ENCODE measurements around the gene CCDC177.

The CCDC177 gene

DNA sequence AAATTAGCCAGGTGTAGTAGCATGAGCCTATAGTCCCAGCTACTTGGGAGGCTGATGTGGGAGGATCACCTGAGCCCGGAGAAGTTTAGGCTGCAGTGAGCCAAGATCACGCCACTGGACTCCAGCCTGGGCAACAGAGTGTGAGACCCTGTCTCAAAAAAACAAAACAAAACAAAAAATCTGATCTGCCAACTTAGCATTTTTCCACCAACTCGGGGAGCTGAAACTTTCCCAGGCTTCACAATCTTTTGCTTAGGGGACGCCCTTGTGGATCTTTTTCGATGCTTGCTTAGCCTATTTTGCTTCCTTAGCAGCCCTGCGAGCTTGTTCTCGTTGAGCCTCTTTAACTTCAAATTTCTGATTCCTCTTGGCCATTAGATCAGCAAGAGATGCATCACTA lies 13.8 kb downstream of the CCDC177 start:
- DNase-seq = no peak

DNA sequence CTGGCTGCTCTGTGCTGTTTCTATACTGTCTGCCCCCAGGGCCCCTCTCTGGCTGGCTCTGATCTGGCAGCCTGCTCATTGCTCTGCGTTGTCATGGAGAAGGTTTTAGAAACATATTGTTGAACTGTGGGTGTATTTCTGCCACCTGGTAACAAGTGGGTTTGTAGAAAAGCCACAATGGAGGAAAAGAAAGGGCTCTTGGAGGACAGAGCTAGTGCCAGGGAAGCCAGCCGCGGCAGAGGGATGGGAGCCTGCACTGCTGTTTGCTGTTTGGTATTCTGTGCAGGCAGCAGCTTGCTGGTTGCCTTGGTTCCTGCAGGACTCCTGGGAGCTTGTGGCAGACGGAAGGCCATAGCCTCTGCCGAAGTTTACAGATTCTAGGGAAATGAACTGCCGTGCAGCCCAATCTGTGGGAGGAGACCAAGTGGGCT lies 15.1 kb downstream of the CCDC177 start:
- DNase-seq = no peak

- no peak for DNase-seq
Observed at GRCh38 chr14:69558774-69559173, 15.9 kb downstream of the CCDC177 start.

DNA sequence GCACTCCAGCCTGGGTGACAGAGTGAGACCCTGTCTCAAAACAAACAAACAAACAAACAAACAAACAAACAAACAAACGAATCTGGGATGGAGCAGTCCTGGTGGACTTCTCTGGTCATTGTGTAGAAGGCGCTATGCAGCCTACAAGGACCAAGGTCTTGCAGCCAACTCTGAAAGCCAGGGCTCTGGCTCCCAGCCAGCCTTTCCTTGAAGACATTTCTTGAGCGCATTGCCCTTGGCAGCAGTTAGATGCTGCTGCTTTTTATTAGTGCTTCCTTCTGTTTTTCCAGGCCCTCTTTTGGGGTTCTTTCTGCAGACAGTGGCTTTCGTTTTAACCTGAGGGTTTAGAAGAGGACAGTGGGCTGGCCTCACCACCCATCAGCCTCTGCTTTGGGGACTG lies 20.2 kb downstream of the CCDC177 start:
- no peak for DNase-seq

DNA sequence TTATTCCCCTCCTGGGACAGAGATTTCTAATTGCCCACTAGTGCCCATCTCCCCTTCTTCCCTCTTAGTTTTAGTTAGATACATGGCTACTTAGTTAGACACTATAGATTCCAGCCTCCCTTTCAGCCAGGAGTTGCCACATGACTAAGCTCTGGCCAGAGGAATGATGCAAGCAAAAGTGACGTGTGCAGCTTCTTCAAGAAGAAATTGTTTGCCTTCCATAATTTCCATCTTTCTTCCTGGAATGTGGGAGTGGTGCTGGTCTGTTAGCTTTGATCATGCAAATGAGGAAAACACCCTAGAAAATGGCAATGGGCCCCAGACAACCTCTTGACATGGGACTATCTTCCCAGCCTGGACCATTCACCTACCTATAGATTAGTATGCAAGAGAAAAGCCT lies 21.4 kb downstream of the CCDC177 start:
- no peak for DNase-seq

GRCh38 chr14:69551511-69551910 lies 23.2 kb downstream of the CCDC177 start:
- no peak for DNase-seq

- no peak for DNase-seq
Observed at GRCh38 chr14:69548566-69548965, 26.1 kb downstream of the CCDC177 start.

GRCh38 chr14:69547701-69548348 lies 26.8 kb downstream of the CCDC177 start:
- DNase-seq = peak; percentile 12

GRCh38 chr14:69543341-69544115 lies 31.1 kb downstream of the CCDC177 start:
- peak; percentile 33 for DNase-seq

- no peak for DNase-seq
Observed at GRCh38 chr14:69542311-69542710, 32.4 kb downstream of the CCDC177 start.

GRCh38 chr14:69540654-69541335 lies 33.9 kb downstream of the CCDC177 start:
- no peak for DNase-seq

DNA sequence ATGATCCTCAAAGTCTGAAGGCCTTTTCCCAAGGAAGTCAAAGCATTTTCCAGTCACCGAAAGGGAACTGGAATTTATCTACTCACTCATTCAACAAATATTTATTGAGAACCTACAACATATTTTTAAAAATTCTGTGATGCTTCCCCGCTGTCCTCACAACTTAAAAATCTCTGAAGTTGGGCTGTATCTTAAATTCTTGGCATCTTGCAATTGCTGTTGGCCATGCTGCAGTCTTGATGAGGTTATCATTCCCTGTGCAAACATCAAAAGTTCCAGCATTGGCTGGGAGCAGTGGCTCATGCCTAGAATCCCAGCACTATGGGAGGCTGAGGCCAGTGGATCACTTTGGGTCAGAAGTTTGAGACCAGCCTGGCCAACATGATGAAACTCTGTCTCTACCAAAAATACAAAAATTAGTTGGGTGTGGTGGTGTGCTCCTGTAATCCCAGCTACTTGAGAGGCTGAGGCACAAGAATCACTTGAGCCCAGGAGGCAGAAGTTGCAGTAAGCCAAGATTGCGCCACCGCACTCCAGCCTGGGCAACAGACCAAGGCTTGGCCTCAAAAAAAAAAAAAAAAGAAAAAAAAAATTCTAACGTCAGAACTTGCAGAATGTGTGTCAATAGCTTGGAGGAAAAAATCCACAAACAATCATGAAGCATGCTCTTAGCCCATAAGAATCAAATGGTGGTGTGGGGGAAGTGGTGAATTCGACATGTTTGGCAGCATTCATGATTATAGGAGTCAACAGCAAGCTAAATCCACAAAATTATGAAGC lies 34.9 kb downstream of the CCDC177 start:
- DNase-seq = no peak

DNA sequence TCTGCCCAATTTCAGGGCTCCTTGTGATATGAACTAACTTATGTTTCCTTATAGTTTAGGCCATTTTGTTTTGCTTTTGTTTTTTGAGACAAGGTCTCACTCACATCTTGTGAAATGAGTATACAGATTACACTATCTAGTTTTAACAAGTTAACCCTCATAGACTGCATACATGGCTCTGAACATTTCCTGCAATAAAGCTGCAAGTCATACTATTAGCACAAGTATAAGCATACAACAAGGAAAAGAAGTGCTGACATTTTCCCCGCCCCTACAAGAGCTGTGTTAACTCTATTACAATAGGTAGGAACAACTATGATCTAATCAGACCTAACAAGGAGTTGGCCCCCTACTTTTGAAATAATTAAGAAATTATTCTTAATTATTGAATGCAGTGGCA lies 35.9 kb downstream of the CCDC177 start:
- no peak for DNase-seq

GRCh38 chr14:69537900-69538299 lies 36.8 kb downstream of the CCDC177 start:
- no peak for DNase-seq

- DNase-seq = no peak
Observed at GRCh38 chr14:69536971-69537370, 37.7 kb downstream of the CCDC177 start.

- DNase-seq = no peak
Observed at GRCh38 chr14:69535230-69535848, 39.3 kb downstream of the CCDC177 start.

GRCh38 chr14:69532561-69533340 lies 41.9 kb downstream of the CCDC177 start:
- no peak for DNase-seq

DNA sequence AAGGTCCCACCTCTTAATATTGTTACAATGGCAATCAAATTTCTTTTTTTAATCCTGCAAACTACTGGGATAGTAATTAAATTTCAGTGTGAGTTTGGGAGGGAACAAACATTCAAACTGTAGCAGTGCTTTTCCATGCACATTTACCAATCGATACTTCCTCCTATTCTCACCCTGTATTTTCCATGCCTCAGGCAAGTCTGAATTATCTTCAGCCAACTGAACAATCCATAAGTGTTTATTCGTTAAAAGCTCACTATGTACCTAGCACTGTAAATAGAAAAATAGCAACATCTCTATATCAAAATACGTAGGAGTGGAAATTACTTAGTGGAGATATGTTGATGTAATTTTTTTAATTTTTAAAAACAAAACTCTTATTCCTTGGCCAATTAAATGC lies 43.5 kb downstream of the CCDC177 start:
- no peak for DNase-seq

DNA sequence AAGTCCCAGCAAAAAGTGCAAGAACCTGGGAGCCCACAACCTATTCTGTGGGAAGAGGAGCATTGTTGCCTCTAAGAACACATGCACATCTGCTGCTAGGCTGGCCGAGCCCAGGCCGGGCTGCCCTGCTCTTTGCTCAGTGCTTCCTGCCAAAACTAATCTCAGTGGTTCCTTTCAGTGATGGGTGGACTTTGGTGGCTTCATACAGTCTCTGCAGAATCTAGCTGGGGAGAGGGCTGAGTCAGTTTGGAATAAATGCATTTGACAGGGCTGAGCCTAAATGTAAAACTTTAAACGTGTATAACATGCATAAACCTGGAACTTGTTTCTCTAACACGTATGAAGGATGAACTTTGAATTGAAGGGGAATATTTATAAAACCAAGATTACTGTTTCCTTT lies 44.6 kb downstream of the CCDC177 start:
- DNase-seq = no peak

DNA sequence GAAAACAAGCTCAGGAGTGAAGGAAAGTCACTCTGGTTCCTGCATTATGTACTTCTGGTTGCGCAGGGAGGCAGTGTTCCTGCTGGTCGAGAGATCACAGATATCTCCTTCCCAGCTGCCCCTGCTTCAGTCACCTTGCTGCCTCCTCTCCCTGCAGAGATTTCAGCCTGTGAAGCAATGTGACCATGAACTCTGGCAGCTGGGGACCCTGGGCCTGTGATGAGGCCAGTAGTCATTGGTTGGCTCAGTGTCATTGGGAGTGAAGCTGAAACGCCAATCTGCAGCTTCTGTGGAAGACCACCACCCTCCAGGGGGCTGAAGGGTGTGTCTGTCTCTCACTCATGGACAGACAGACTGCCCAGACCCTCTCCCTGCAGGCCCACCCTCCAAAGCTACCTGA lies 45.1 kb downstream of the CCDC177 start:
- DNase-seq = no peak

GRCh38 chr14:69528930-69529329 lies 45.7 kb downstream of the CCDC177 start:
- no peak for DNase-seq

DNA sequence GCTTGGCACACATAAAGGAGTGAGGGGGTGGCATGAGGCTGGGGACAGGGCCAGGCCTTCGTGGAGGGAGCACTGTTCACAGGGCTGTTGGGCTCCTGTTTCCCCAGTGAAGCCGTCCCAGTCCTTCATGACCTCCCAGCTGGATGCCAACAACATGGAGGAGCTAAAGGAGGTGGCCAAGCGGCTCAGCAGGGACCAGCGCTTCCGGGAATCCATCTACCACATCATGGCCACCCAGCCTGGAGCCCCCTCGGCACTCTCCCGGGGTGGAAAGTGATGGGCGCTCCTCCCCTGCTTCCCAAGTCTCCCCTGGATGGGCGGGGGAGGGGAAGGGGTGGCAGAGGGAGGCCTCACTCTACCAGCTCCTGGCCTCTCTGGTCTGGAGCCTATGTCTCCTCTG lies 46.5 kb downstream of the CCDC177 start:
- DNase-seq = no peak
